Tibial nerve (tissue), 4 donors: ENCODE measurements around the gene CCDC120. TPM values are rescaled to one million over a fixed set of nuclear protein-coding genes. Genes with fewer than 3 reads are reported as not detected.

Experiments used
- DNase-seq, 2 donors: peaks; one replicate each; pipeline ENCODE4 v3.0.0-alpha.2; 2019; ENCODE audit warnings: low spot score in 2 of 2
- H3K27ac ChIP-seq, 4 donors: fragments of 200-600 bp; sonication (generic) in 3 of 4; one replicate each; pipeline ENCODE4 v1.5.1; 2017 to 2019; ENCODE audit warnings: mild to moderate bottlenecking in 1 of 4
- H3K27me3 ChIP-seq, 2 donors: fragments of 200-600 bp; sonication (generic) in 1 of 2; one replicate each; pipeline versions ENCODE4 v1.5.1 to v1.6.0; 2017 to 2019
- H3K36me3 ChIP-seq, 3 donors: fragments of 200-600 bp; sonication (generic); one replicate each; pipeline ENCODE4 v1.5.1; 2018 to 2019
- H3K4me1 ChIP-seq, 4 donors: fragments of 200-600 bp; sonication (generic) in 3 of 4; one replicate each; pipeline ENCODE4 v1.5.1; 2017 to 2019
- H3K4me3 ChIP-seq, 4 donors: fragments of 200-600 bp; sonication (generic) in 3 of 4; one replicate each; pipeline ENCODE4 v1.5.1; 2017 to 2019; ENCODE audit warnings: mild to moderate bottlenecking in 1 of 4, moderate library complexity in 1 of 4
- H3K9me3 ChIP-seq, 4 donors: fragments of 200-600 bp; sonication (generic) in 3 of 4; one replicate each; pipeline ENCODE4 v1.5.1; 2017 to 2019
- CTCF ChIP-seq, 5 experiments: fragments of 200-600 bp in 3 of 5; fragments of 450-650 bp in 2 of 5; sonication (generic) in 3 of 5; IDR thresholded peaks; one replicate each; pipeline ENCODE4 v1.5.1; 2016 to 2019; ENCODE audit warnings: antibody characterized with exemption in 5 of 5, mild to moderate bottlenecking in 3 of 5, moderate library complexity in 2 of 5
- EP300 ChIP-seq, 2 donors: sonication (generic); formaldehyde crosslinking; IDR thresholded peaks; one replicate each; pipeline ENCODE4 v1.6.1; 2017; ENCODE audit warnings: antibody characterized with exemption in 2 of 2, mild to moderate bottlenecking in 1 of 2
- POLR2A ChIP-seq, 2 donors: fragments of 450-650 bp; IDR thresholded peaks; one replicate each; pipeline ENCODE4 v1.6.1; 2017; ENCODE audit warnings: antibody characterized with exemption in 2 of 2, mild to moderate bottlenecking in 2 of 2, moderate library complexity in 2 of 2
- WGBS, 2 donors: methylation state at CpG; one replicate each; pipeline ENCODE4 v1.1.5; 2018; 5-methylcytosine and 5-hydroxymethylcytosine counted together
- total RNA-seq, 4 donors: library from RNA; depleted of rRNA; stranded (reverse); fragments of >200 nt; gene quantifications; one replicate each; pipeline ENCODE4 v1.1.0, GENCODE V29; 2016

Gene CCDC120
- total RNA-seq, 4 donors from 2014 or later: 4.1 to 6.6 (median 4.5) TPM

DNA sequence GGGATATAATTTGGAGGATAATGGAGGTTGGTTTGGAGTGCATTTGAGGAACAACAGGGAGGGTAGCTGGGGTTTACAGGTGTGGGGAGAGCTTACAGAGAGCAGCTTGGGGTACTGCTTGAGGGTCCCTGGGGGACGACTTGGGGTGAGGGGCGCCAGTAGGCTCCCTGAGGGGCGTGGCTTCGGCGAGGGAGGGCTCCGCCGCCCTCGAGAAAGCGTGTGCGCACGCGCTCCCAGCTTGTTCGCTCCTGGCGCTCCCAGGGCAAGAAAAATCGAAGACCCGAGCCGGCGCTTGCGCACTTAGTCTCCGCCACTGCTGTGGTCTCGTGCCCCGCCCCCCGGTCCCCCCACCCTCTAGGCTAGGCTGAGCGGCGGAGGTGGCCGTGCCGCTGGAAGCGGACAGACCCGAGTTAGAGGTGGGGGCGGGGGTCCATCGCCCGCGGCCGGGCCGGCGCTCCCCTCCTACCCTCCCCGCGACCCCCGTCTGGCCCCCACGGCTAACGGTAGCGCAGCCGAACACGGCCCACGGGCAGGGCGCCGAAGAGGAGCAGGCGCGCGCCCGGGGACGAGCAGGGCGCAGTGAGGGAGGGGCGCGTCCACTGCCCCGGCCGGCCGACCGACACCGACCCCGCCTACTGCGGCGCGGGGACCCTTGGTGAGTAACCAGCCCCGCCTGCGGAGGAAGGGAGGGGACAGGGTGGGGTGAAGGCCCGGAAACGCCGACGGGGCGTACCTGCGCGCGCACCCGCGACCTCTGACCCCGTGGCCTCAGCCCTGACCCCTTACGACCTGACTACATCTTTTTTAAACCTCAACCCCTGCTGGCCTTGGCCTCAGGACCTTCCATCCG, 5.4 kb upstream of the CCDC120 start:
- peak overlapping the region; percentile 59 to 90 (median 86) for H3K27ac ChIP-seq
- WGBS, 2 donors: 2 to 40% methylated on average over 13 to 54 of the region's 79 CpGs
- no peaks in the 10 kb centered on the region for H3K36me3 ChIP-seq
- no peak for DNase-seq
- no peaks in the 10 kb centered on the region for H3K27me3 ChIP-seq
- H3K4me3 ChIP-seq: peak overlapping the region; percentile 47 to 73 (median 60)
- no peak for TF ChIP-seq CTCF (IDR thresholded peaks at IDR 0.05)
- no peak for TF ChIP-seq EP300 (IDR thresholded peaks at IDR 0.05)
- no peak for TF ChIP-seq POLR2A (IDR thresholded peaks at IDR 0.05)
- H3K4me1 ChIP-seq: no peaks in the 10 kb centered on the region
- H3K9me3 ChIP-seq: no peaks in the 10 kb centered on the region

GRCh38 chrX:49054073-49054762, 4.6 kb upstream of the CCDC120 start:
- DNase-seq: no peak
- Histone ChIP-seq H3K4me3 (peak overlapping the region; percentile 47 to 73 (median 60)), H3K27me3 (no peaks in the 10 kb centered on the region), H3K36me3 (no peaks in the 10 kb centered on the region), H3K9me3 (no peaks in the 10 kb centered on the region), H3K27ac (peak overlapping the region; percentile 59 to 90 (median 86)), H3K4me1 (no peaks in the 10 kb centered on the region)
- TF ChIP-seq CTCF (IDR thresholded peaks at IDR 0.05): no peak
- TF ChIP-seq EP300 (IDR thresholded peaks at IDR 0.05): no peak
- TF ChIP-seq POLR2A (IDR thresholded peaks at IDR 0.05): no peak
- WGBS, 2 donors: 75 to 86% methylated on average over 5 of the region's 5 CpGs

GRCh38 chrX:49059201-49059600, 402 bp downstream of the CCDC120 start:
- Histone ChIP-seq H3K36me3 (peaks cover 0 to 8% (median 0%) of the 10 kb centered on the region in 3 donors), H3K9me3 (no peaks in the 10 kb centered on the region), H3K27me3 (no peaks in the 10 kb centered on the region), H3K4me1 (no peaks in the 10 kb centered on the region), H3K4me3 (peak overlapping the region in 2 of 4 donors; percentile 5 to 15), H3K27ac (peak overlapping the region in 3 of 4 donors; percentile 39 to 59 (median 53))
- 28 to 59% methylated on average over 6 of the region's 6 CpGs for WGBS, 2 donors
- DNase-seq: no peak
- TF ChIP-seq CTCF (IDR thresholded peaks at IDR 0.05) (no peak), EP300 (IDR thresholded peaks at IDR 0.05) (no peak), POLR2A (IDR thresholded peaks at IDR 0.05) (no peak)

DNA sequence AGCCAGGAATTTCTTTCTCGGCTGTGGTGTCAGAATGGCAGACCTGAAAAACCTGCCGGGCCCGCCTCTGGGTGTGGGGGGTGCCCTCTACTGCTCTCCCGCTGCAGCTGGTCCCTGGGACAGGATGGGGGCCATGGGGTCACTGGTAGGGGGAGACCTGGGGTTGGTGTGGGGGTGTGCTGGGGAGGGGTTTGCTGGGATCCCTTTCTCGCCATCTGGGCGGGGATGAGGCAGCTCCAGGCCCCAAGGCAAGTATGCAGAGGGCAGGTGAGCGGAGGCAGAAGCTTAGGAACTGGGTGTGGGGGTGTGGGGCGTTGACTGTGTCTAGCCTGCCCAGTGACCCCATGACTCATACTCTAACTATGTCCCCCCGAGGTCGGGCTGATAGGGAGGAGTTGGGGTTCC, 884 bp downstream of the CCDC120 start:
- WGBS, 2 donors: 57 to 74% methylated on average over 6 to 10 of the region's 10 CpGs
- TF ChIP-seq EP300 (IDR thresholded peaks at IDR 0.05): no peak
- TF ChIP-seq CTCF (IDR thresholded peaks at IDR 0.05): no peak
- no peak for TF ChIP-seq POLR2A (IDR thresholded peaks at IDR 0.05)
- H3K27ac ChIP-seq: peak overlapping the region in 2 of 4 donors; percentile 53 to 59
- no peak overlapping the region for H3K4me3 ChIP-seq
- H3K36me3 ChIP-seq: peaks cover 0 to 13% (median 0%) of the 10 kb centered on the region in 3 donors
- no peaks in the 10 kb centered on the region for H3K9me3 ChIP-seq
- no peaks in the 10 kb centered on the region for H3K27me3 ChIP-seq
- no peaks in the 10 kb centered on the region for H3K4me1 ChIP-seq
- DNase-seq: no peak

DNA sequence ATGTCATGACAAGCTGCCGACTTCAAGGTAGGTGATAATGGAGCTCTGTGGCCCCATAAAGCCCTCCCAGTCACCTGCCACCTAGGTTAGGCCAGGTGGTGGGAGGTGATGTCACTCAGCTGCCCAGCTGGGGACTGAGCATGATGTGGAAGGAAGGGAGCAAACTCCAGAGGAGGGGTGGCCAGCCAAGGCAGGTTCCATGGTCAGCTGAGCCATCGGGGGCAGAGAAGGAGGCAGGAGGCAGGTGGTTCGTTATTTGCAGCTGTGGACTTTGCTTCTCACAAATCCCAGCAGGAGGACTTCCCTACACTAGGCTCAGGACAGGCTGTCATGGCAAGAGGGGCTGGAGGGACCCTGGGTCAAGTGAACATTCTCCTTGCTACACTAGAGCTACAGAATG, 2.1 kb downstream of the CCDC120 start:
- Histone ChIP-seq H3K27me3 (no peaks in the 10 kb centered on the region), H3K9me3 (no peaks in the 10 kb centered on the region), H3K27ac (no peak overlapping the region), H3K4me1 (no peaks in the 10 kb centered on the region), H3K36me3 (peaks cover 0 to 24% (median 0%) of the 10 kb centered on the region in 3 donors), H3K4me3 (no peak overlapping the region)
- no peak for TF ChIP-seq CTCF (IDR thresholded peaks at IDR 0.05)
- TF ChIP-seq POLR2A (IDR thresholded peaks at IDR 0.05): no peak
- no peak for TF ChIP-seq EP300 (IDR thresholded peaks at IDR 0.05)
- 72 to 83% methylated on average over 2 to 3 of the region's 3 CpGs for WGBS, 2 donors
- DNase-seq: no peak
